GM19023 (cell line): Measurements from ENCODE around the gene CTDP1.

ENCODE experiments used
- ATAC-seq: cut with Tn5 transposase; IDR thresholded peaks from one replicate; pipeline ENCODE4 v1.9.1; 2021; ENCODE audit warnings: mild to moderate bottlenecking, moderate library complexity; ENCODE audit not compliant: unreplicated experiment

CTDP1 gene

GRCh38 chr18:79644006-79644665 lies 35.5 kb upstream of the CTDP1 start:
- ATAC-seq: peak; percentile 89

GRCh38 chr18:79644666-79645057 lies 34.9 kb upstream of the CTDP1 start:
- no peak for ATAC-seq

GRCh38 chr18:79645291-79645983 lies 34.2 kb upstream of the CTDP1 start:
- no peak for ATAC-seq

- ATAC-seq: no peak
Measured at GRCh38 chr18:79647307-79647706, 32.3 kb upstream of the CTDP1 start.

GRCh38 chr18:79650959-79651358 lies 28.6 kb upstream of the CTDP1 start:
- ATAC-seq: no peak

- ATAC-seq: no peak
Measured at GRCh38 chr18:79657342-79657996, 22.1 kb upstream of the CTDP1 start.

GRCh38 chr18:79658366-79658765 lies 21.2 kb upstream of the CTDP1 start:
- ATAC-seq: no peak

- ATAC-seq: no peak
Measured at GRCh38 chr18:79659733-79660132, 19.9 kb upstream of the CTDP1 start.

- no peak for ATAC-seq
Measured at GRCh38 chr18:79662034-79662433, 17.6 kb upstream of the CTDP1 start.

- no peak for ATAC-seq
Measured at GRCh38 chr18:79662439-79662838, 17.2 kb upstream of the CTDP1 start.

GRCh38 chr18:79664525-79665125 lies 15.0 kb upstream of the CTDP1 start:
- no peak for ATAC-seq

GRCh38 chr18:79668203-79668602 lies 11.4 kb upstream of the CTDP1 start:
- no peak for ATAC-seq

- ATAC-seq: no peak
Measured at GRCh38 chr18:79672490-79673276, 6.9 kb upstream of the CTDP1 start.

- no peak for ATAC-seq
Measured at GRCh38 chr18:79677221-79677620, 2.4 kb upstream of the CTDP1 start.

- no peak for ATAC-seq
Measured at GRCh38 chr18:79677840-79678239, 1.8 kb upstream of the CTDP1 start.

- ATAC-seq: peak; percentile 94
Measured at GRCh38 chr18:79678665-79679551, 695 bp upstream of the CTDP1 start.

GRCh38 chr18:79680100-79680879 lies 687 bp downstream of the CTDP1 start:
- ATAC-seq: peak; percentile 0

- ATAC-seq: no peak
Measured at GRCh38 chr18:79680891-79681339, 1.3 kb downstream of the CTDP1 start.
